GM23338 (cell line): Measurements from ENCODE around the gene ZNF385B. TPM values are rescaled to one million over a fixed set of nuclear protein-coding genes. Genes with fewer than 3 reads are reported as not detected.

Experiments
- ATAC-seq: fragments of 200-7000 bp; cut with Tn5 transposase; 3 replicates; pipeline ENCODE4 v1.9.1; 2020
- DNase-seq: peaks from one replicate; pipeline ENCODE4 v3.0.0-alpha.2; 2015; ENCODE audit warnings: low spot score
- H2AFZ ChIP-seq: fragments of 200-600 bp; sonication (generic); 2 replicates; pipeline ENCODE4 v1.8.0; 2016; ENCODE audit warnings: antibody characterized with exemption, mild to moderate bottlenecking, moderate library complexity
- H3F3A ChIP-seq: fragments of 200-600 bp; sonication (generic); replicated peaks from 2 replicates; pipeline ENCODE4 v1.8.0; 2017; ENCODE audit warnings: antibody characterized with exemption, mixed run types, low read depth
- H3K27ac ChIP-seq: fragments of 200-600 bp; sonication (generic); 2 replicates; pipeline ENCODE4 v1.6.1; 2016; ENCODE audit warnings: low read depth
- H3K27me3 ChIP-seq: fragments of 200-600 bp; sonication (generic); 2 replicates; pipeline ENCODE4 v1.8.0; 2016; ENCODE audit warnings: mild to moderate bottlenecking, mixed run types, moderate library complexity; ENCODE audit not compliant: insufficient read depth
- H3K36me3 ChIP-seq: fragments of 200-600 bp; sonication (generic); 2 replicates; pipeline ENCODE4 v1.8.0; 2016; ENCODE audit warnings: mild to moderate bottlenecking; ENCODE audit not compliant: insufficient read depth
- H3K4me1 ChIP-seq: fragments of 200-600 bp; sonication (generic); 2 replicates; pipeline ENCODE4 v1.8.0; 2016; ENCODE audit warnings: mild to moderate bottlenecking, moderate library complexity; ENCODE audit not compliant: insufficient read depth
- H3K4me2 ChIP-seq: fragments of 200-600 bp; sonication (generic); 2 replicates; pipeline ENCODE4 v1.7.1; 2017; ENCODE audit warnings: mixed run types
- H3K4me3 ChIP-seq: fragments of 200-600 bp; sonication (generic); 2 replicates; pipeline ENCODE4 v1.6.1; 2016; ENCODE audit warnings: mixed run types
- H3K79me2 ChIP-seq: fragments of 200-600 bp; sonication (generic); replicated peaks from 2 replicates; pipeline ENCODE4 v1.8.0; 2017; ENCODE audit warnings: mild to moderate bottlenecking; ENCODE audit not compliant: insufficient read depth
- H3K9me2 ChIP-seq: fragments of 200-600 bp; sonication (generic); 2 replicates; pipeline ENCODE4 v1.8.0; 2017; ENCODE audit not compliant: insufficient read depth
- H4K20me1 ChIP-seq: fragments of 200-600 bp; sonication (generic); replicated peaks from 2 replicates; pipeline ENCODE4 v1.8.0; 2017; ENCODE audit warnings: mild to moderate bottlenecking; ENCODE audit not compliant: insufficient read depth
- H3K27ac Mint-ChIP-seq: 2 replicates; pipeline ENCODE4 v1.8.0; 2020; ENCODE audit warnings: inconsistent platforms, mild to moderate bottlenecking, moderate library complexity, mixed read lengths
- H3K27me3 Mint-ChIP-seq: 3 replicates; pipeline ENCODE4 v1.8.0; 2022; ENCODE audit warnings: low read depth, mild to moderate bottlenecking, moderate library complexity, mixed read lengths, inconsistent platforms; ENCODE audit not compliant: insufficient read depth, poor library complexity
- H3K36me3 Mint-ChIP-seq: 3 replicates; pipeline ENCODE4 v1.8.0; 2021; ENCODE audit warnings: low read depth, mild to moderate bottlenecking, inconsistent platforms, moderate library complexity, mixed read lengths
- H3K4me1 Mint-ChIP-seq: 3 replicates; pipeline ENCODE4 v1.8.0; 2020; ENCODE audit warnings: mild to moderate bottlenecking, inconsistent platforms, mixed read lengths
- H3K4me3 Mint-ChIP-seq: 3 replicates; pipeline ENCODE4 v1.8.0; 2021; ENCODE audit warnings: moderate library complexity, mild to moderate bottlenecking, inconsistent platforms, mixed read lengths
- H3K9me3 Mint-ChIP-seq: 3 replicates; pipeline ENCODE4 v1.8.0; 2020; ENCODE audit warnings: moderate library complexity, mild to moderate bottlenecking, inconsistent platforms, mixed read lengths
- ETS1 ChIP-seq: IDR thresholded peaks from 2 replicates; pipeline ENCODE4 v1.6.1; 2016; ENCODE audit warnings: antibody characterized with exemption
- JUNB ChIP-seq: IDR thresholded peaks from one replicate; pipeline ENCODE4 v1.6.1; 2016; ENCODE audit warnings: antibody characterized with exemption; ENCODE audit not compliant: unreplicated experiment
- NANOG ChIP-seq: IDR thresholded peaks from 2 replicates; pipeline ENCODE4 v1.6.1; 2016; ENCODE audit warnings: antibody characterized with exemption, borderline replicate concordance
- POLR2AphosphoS5 ChIP-seq: IDR thresholded peaks from 2 replicates; pipeline ENCODE4 v1.6.1; 2016; ENCODE audit warnings: antibody characterized with exemption, low read depth
- STAT1 ChIP-seq: IDR thresholded peaks from one replicate; pipeline ENCODE4 v1.6.1; 2016; ENCODE audit warnings: antibody characterized with exemption; ENCODE audit not compliant: unreplicated experiment
- ZNF331 ChIP-seq: fragments of 250-450 bp; sonication (Bioruptor Pico); IDR thresholded peaks from 2 replicates; pipeline ENCODE4 v1.5.0; 2020; ENCODE audit warnings: low read depth, mild to moderate bottlenecking, moderate library complexity
- polyA plus RNA-seq: library from polyadenylated mRNA; unstranded; fragments of >200 nt; fragmentation: Nextera tagmentation; extraction: Ambion mirVana; gene quantifications from 2 replicates; pipeline ENCODE4 v1.2.1, GENCODE V29; 2016
- total RNA-seq: library from RNA; depleted of rRNA; stranded (reverse); fragments of >200 nt; shearing (Covaris generic); gene quantifications from 2 replicates; pipeline ENCODE4 v1.2.3, GENCODE V29; 2014
- TF ChIP-seq, protein P1 (sequence below): fragments of 250-450 bp; sonication (Bioruptor Pico); IDR thresholded peaks from 2 replicates; pipeline ENCODE4 v1.5.0; 2020; ENCODE audit warnings: mild to moderate bottlenecking, moderate library complexity
- TF ChIP-seq, protein P2 (sequence below), 2 experiments: fragments of 200-600 bp in 1 of 2; sonication (generic) in 1 of 2; conservative IDR thresholded peaks; 2 replicates each; pipeline versions ENCODE4 v1.5.1 to v1.6.1; 2016 to 2017; ENCODE audit warnings: antibody characterized with exemption in 2 of 2, low read depth in 2 of 2, mild to moderate bottlenecking in 2 of 2, moderate library complexity in 1 of 2

ZNF385B gene
- total and polyA plus RNA-seq, 2 experiments from 2014 or later = 1.5 to 4.6 TPM

- TF ChIP-seq, protein P1, sequence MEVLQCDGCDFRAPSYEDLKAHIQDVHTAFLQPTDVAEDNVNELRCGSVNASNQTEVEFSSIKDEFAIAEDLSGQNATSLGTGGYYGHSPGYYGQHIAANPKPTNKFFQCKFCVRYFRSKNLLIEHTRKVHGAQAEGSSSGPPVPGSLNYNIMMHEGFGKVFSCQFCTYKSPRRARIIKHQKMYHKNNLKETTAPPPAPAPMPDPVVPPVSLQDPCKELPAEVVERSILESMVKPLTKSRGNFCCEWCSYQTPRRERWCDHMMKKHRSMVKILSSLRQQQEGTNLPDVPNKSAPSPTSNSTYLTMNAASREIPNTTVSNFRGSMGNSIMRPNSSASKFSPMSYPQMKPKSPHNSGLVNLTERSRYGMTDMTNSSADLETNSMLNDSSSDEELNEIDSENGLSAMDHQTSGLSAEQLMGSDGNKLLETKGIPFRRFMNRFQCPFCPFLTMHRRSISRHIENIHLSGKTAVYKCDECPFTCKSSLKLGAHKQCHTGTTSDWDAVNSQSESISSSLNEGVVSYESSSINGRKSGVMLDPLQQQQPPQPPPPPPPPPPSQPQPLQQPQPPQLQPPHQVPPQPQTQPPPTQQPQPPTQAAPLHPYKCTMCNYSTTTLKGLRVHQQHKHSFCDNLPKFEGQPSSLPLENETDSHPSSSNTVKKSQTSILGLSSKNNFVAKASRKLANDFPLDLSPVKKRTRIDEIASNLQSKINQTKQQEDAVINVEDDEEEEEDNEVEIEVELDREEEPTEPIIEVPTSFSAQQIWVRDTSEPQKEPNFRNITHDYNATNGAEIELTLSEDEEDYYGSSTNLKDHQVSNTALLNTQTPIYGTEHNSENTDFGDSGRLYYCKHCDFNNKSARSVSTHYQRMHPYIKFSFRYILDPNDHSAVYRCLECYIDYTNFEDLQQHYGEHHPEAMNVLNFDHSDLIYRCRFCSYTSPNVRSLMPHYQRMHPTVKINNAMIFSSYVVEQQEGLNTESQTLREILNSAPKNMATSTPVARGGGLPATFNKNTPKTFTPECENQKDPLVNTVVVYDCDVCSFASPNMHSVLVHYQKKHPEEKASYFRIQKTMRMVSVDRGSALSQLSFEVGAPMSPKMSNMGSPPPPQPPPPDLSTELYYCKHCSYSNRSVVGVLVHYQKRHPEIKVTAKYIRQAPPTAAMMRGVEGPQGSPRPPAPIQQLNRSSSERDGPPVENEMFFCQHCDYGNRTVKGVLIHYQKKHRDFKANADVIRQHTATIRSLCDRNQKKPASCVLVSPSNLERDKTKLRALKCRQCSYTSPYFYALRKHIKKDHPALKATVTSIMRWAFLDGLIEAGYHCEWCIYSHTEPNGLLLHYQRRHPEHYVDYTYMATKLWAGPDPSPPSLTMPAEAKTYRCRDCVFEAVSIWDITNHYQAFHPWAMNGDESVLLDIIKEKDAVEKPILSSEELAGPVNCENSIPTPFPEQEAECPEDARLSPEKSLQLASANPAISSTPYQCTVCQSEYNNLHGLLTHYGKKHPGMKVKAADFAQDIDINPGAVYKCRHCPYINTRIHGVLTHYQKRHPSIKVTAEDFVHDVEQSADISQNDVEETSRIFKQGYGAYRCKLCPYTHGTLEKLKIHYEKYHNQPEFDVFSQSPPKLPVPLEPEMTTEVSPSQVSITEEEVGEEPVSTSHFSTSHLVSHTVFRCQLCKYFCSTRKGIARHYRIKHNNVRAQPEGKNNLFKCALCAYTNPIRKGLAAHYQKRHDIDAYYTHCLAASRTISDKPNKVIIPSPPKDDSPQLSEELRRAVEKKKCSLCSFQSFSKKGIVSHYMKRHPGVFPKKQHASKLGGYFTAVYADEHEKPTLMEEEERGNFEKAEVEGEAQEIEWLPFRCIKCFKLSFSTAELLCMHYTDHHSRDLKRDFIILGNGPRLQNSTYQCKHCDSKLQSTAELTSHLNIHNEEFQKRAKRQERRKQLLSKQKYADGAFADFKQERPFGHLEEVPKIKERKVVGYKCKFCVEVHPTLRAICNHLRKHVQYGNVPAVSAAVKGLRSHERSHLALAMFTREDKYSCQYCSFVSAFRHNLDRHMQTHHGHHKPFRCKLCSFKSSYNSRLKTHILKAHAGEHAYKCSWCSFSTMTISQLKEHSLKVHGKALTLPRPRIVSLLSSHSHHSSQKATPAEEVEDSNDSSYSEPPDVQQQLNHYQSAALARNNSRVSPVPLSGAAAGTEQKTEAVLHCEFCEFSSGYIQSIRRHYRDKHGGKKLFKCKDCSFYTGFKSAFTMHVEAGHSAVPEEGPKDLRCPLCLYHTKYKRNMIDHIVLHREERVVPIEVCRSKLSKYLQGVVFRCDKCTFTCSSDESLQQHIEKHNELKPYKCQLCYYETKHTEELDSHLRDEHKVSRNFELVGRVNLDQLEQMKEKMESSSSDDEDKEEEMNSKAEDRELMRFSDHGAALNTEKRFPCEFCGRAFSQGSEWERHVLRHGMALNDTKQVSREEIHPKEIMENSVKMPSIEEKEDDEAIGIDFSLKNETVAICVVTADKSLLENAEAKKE (CRISPR knock-in tag) = 0 out of 2 replicates have a peak, but pooled peaks have one; percentile 65
Measured at GRCh38 chr2:179443180-179443579, 418.2 kb downstream of the ZNF385B start (continued).

DNA sequence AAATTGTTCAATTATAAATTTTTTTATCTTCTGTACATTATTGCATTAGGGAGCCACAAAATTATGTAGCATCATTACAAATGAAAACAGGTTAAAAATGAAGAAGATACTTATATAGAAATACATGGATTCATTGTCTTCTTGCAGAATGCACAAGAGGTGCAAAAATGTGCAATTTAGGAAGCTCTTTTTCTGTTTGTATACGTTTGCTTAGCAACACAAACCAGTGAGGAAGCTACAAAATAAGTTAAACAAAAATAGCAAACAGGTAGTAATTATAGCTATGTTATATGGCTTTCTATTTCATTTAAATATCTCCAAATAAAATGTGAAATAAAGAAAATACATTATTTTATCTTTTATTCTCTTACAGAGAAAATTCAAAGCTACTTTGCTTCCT lies 419.2 kb downstream of the ZNF385B start:
- Histone ChIP-seq H3K4me2 (peak overlapping the region; percentile 59), H2AFZ (no peak overlapping the region), H3K79me2 (no peaks in the 10 kb centered on the region), H3K4me1 (peaks cover 58% of the 10 kb centered on the region), H3K27ac (no peak overlapping the region), H3K36me3 (no peaks in the 10 kb centered on the region), H3K4me3 (no peak overlapping the region), H3F3A (no peaks in the 10 kb centered on the region), H3K27me3 (no peaks in the 10 kb centered on the region), H4K20me1 (no peaks in the 10 kb centered on the region), H3K9me2 (no peaks in the 10 kb centered on the region)
- ATAC-seq = no peak
- TF ChIP-seq JUNB (no peak), POLR2AphosphoS5 (no peak), NANOG (no peak), STAT1 (no peak), ETS1 (no peak), ZNF331 (no peak)
- TF ChIP-seq, protein P2, sequence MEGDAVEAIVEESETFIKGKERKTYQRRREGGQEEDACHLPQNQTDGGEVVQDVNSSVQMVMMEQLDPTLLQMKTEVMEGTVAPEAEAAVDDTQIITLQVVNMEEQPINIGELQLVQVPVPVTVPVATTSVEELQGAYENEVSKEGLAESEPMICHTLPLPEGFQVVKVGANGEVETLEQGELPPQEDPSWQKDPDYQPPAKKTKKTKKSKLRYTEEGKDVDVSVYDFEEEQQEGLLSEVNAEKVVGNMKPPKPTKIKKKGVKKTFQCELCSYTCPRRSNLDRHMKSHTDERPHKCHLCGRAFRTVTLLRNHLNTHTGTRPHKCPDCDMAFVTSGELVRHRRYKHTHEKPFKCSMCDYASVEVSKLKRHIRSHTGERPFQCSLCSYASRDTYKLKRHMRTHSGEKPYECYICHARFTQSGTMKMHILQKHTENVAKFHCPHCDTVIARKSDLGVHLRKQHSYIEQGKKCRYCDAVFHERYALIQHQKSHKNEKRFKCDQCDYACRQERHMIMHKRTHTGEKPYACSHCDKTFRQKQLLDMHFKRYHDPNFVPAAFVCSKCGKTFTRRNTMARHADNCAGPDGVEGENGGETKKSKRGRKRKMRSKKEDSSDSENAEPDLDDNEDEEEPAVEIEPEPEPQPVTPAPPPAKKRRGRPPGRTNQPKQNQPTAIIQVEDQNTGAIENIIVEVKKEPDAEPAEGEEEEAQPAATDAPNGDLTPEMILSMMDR (conservative IDR thresholded peaks at IDR 0.05; ENCODE audit: low read depth in 2 of 2) = no peak
- peaks cover 3% of the 10 kb centered on the region for H3K27me3 Mint-ChIP-seq
- no peak for DNase-seq
- H3K27ac Mint-ChIP-seq = no peak overlapping the region
- no peaks in the 10 kb centered on the region for H3K9me3 Mint-ChIP-seq
- no peak overlapping the region for H3K4me3 Mint-ChIP-seq
- H3K4me1 Mint-ChIP-seq = peaks cover 47% of the 10 kb centered on the region
- H3K36me3 Mint-ChIP-seq = no peaks in the 10 kb centered on the region
